HFFc6 (cell line): ENCODE measurements around the gene EFCAB8. TPM values are rescaled to one million over a fixed set of nuclear protein-coding genes. Genes with fewer than 3 reads are reported as not detected.

ENCODE experiments used
- DNase-seq: peaks from one replicate; pipeline ENCODE4 v3.0.0-alpha.2; 2018
- H3K27ac Mint-ChIP-seq: 2 replicates; pipeline ENCODE4 v1.8.0; 2020; ENCODE audit warnings: mild to moderate bottlenecking, mixed read lengths
- H3K27me3 Mint-ChIP-seq: 2 replicates; pipeline ENCODE4 v1.8.0; 2021; ENCODE audit warnings: mild to moderate bottlenecking, moderate library complexity, mixed read lengths; ENCODE audit not compliant: insufficient read depth
- H3K36me3 Mint-ChIP-seq: 2 replicates; pipeline ENCODE4 v1.8.0; 2021; ENCODE audit warnings: low read depth, mixed read lengths
- H3K4me1 Mint-ChIP-seq: 2 replicates; pipeline ENCODE4 v1.8.0; 2020; ENCODE audit warnings: low read depth, mixed read lengths
- H3K4me3 Mint-ChIP-seq: 2 replicates; pipeline ENCODE4 v1.8.0; 2020; ENCODE audit warnings: mild to moderate bottlenecking, moderate library complexity, mixed read lengths
- H3K9me3 Mint-ChIP-seq: 2 replicates; pipeline ENCODE4 v1.8.0; 2020; ENCODE audit warnings: mild to moderate bottlenecking, mixed read lengths
- CTCF ChIP-seq: fragments of 200-600 bp; sonication (generic); IDR thresholded peaks from 2 replicates; pipeline ENCODE4 v1.5.0; 2021; ENCODE audit warnings: antibody characterized with exemption, mild to moderate bottlenecking
- total RNA-seq, 6 experiments: library from RNA; stranded (reverse); fragmentation: NEBNext Ultra II Directional; extraction: Animal tissue kit (Norgen Biotek cat#: 25700); gene quantifications; 2 replicates in 1 of 6; 3 replicates in 5 of 6; pipeline ENCODE4 v1.2.3, GENCODE V29; 2021

The EFCAB8 gene
- total RNA-seq, 6 experiments from 2014 or later: not detected

- H3K27ac Mint-ChIP-seq: no peak overlapping the region
- no peaks in the 10 kb centered on the region for H3K36me3 Mint-ChIP-seq
- no peaks in the 10 kb centered on the region for H3K9me3 Mint-ChIP-seq
- H3K4me1 Mint-ChIP-seq: no peaks in the 10 kb centered on the region
- TF ChIP-seq CTCF: no peak
- peaks cover 36% of the 10 kb centered on the region for H3K27me3 Mint-ChIP-seq
- no peak overlapping the region for H3K4me3 Mint-ChIP-seq
- no peak for DNase-seq
Observed at GRCh38 chr20:33010674-33011449, 152.1 kb downstream of the EFCAB8 start.

Other genes with a start within 250 kb of the EFCAB8 start
- not detected for gene C20orf203, start 185.0 kb upstream of the EFCAB8 start, total RNA-seq
- gene COMMD7, start 115.5 kb upstream of the EFCAB8 start, total RNA-seq: 10 to 100 TPM; 45.4 to 58.4 (median 51.5) TPM
- gene DNMT3B, start 96.5 kb upstream of the EFCAB8 start, total RNA-seq: 1 to 10 TPM in 5 of 6 experiments, under 1 TPM in 1; 0.74 to 1.5 (median 1.2) TPM
- gene MAPRE1, start 39.0 kb upstream of the EFCAB8 start, total RNA-seq: 100 to 1,000 TPM; 125 to 152 (median 144) TPM
- gene SUN5, start 145.5 kb downstream of the EFCAB8 start, total RNA-seq: not detected
- not detected for gene BPIFB2, start 148.8 kb downstream of the EFCAB8 start, total RNA-seq
- gene BPIFB6, start 172.7 kb downstream of the EFCAB8 start, total RNA-seq: not detected
- gene BPIFB3, start 195.0 kb downstream of the EFCAB8 start, total RNA-seq: not detected
- not detected for gene BPIFB4, start 220.7 kb downstream of the EFCAB8 start, total RNA-seq